DND-41 (cell line): ENCODE data around the gene PRKCB.

Experiments used
- ATAC-seq: fragments of 200-7000 bp; cut with Tn5 transposase; 3 replicates; pipeline ENCODE4 v1.9.1; 2021; ENCODE audit warnings: low read depth; ENCODE audit not compliant: insufficient read depth
- DNase-seq: peaks from one replicate; pipeline ENCODE4 v3.0.0-alpha.2; 2020
- H2AFZ ChIP-seq: 2 replicates; pipeline ENCODE4 v1.6.0; 2012; ENCODE audit warnings: low read depth, low read length
- H3K27ac ChIP-seq: 2 replicates; pipeline ENCODE4 v1.5.1; 2012; ENCODE audit warnings: low read length, inconsistent platforms
- H3K27me3 ChIP-seq: fragments of 200-600 bp; sonication (generic); 2 replicates; pipeline ENCODE4 v1.6.0; 2012; ENCODE audit warnings: low read length, mild to moderate bottlenecking, inconsistent platforms; ENCODE audit not compliant: insufficient read depth, poor library complexity
- H3K36me3 ChIP-seq: 2 replicates; pipeline ENCODE4 v1.5.1; 2012; ENCODE audit warnings: low read length, inconsistent platforms; ENCODE audit not compliant: insufficient read depth
- H3K4me1 ChIP-seq: 2 replicates; pipeline ENCODE4 v1.5.1; 2012; ENCODE audit warnings: mild to moderate bottlenecking, low read length; ENCODE audit not compliant: insufficient read depth
- H3K4me2 ChIP-seq: 2 replicates; pipeline ENCODE4 v1.6.0; 2012; ENCODE audit warnings: mild to moderate bottlenecking, moderate library complexity, low read length, inconsistent platforms; ENCODE audit not compliant: insufficient read depth
- H3K4me3 ChIP-seq, 2 experiments: fragments of 200-600 bp in 1 of 2; shearing (Covaris generic) in 1 of 2; 2 replicates each; pipeline ENCODE4 v1.5.1; 2012 to 2016; ENCODE audit warnings: inconsistent platforms in 2 of 2, low read length in 2 of 2, mild to moderate bottlenecking in 2 of 2, low read depth in 1 of 2, moderate library complexity in 1 of 2
- H3K79me2 ChIP-seq: 2 replicates; pipeline ENCODE4 v1.6.0; 2012; ENCODE audit warnings: low read length, inconsistent platforms; ENCODE audit not compliant: insufficient read depth
- H3K9ac ChIP-seq: 2 replicates; pipeline ENCODE4 v1.6.0; 2012; ENCODE audit warnings: low read depth, mild to moderate bottlenecking, inconsistent platforms, low read length, moderate library complexity
- H3K9me3 ChIP-seq: 2 replicates; pipeline ENCODE4 v1.5.1; 2012; ENCODE audit warnings: low read length, moderate library complexity, mild to moderate bottlenecking, inconsistent platforms; ENCODE audit not compliant: insufficient read depth, severe bottlenecking
- H4K20me1 ChIP-seq: 2 replicates; pipeline ENCODE4 v1.6.0; 2012; ENCODE audit warnings: low read length; ENCODE audit not compliant: insufficient read depth
- EZH2 ChIP-seq: IDR thresholded peaks from 3 replicates; pipeline ENCODE4 v1.6.1; 2012; ENCODE audit warnings: borderline replicate concordance, low read depth, mild to moderate bottlenecking, moderate library complexity, low read length, inconsistent platforms; ENCODE audit not compliant: severe bottlenecking
- TF ChIP-seq, protein P1 (sequence below): IDR thresholded peaks from 2 replicates; pipeline ENCODE4 v1.5.1; 2012; ENCODE audit warnings: borderline replicate concordance, low read length, moderate library complexity, mild to moderate bottlenecking; ENCODE audit not compliant: poor library complexity, severe bottlenecking; ENCODE audit errors: extremely low read depth

PRKCB gene

DNA sequence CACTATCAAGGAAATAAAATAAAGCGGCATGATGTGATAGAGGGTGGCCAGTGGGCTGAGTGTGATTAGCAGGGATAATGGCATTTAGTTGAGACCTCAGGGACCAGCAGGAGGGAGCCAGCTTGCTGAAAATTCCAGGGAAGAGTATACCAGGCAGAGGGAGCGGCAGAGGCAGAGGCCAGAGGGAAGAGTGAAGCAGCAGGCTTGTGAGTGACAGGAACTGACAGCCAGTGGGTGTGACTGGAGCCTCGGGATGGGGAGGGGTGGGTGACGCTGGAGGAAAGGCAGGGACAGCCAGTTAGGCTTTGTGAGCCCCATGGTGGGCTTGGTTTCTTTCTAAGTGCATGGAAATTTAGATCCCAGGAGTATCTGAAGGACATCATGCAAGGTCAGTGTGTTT, 210.7 kb downstream of the PRKCB start:
- no peak for TF ChIP-seq EZH2
- TF ChIP-seq, protein P1, sequence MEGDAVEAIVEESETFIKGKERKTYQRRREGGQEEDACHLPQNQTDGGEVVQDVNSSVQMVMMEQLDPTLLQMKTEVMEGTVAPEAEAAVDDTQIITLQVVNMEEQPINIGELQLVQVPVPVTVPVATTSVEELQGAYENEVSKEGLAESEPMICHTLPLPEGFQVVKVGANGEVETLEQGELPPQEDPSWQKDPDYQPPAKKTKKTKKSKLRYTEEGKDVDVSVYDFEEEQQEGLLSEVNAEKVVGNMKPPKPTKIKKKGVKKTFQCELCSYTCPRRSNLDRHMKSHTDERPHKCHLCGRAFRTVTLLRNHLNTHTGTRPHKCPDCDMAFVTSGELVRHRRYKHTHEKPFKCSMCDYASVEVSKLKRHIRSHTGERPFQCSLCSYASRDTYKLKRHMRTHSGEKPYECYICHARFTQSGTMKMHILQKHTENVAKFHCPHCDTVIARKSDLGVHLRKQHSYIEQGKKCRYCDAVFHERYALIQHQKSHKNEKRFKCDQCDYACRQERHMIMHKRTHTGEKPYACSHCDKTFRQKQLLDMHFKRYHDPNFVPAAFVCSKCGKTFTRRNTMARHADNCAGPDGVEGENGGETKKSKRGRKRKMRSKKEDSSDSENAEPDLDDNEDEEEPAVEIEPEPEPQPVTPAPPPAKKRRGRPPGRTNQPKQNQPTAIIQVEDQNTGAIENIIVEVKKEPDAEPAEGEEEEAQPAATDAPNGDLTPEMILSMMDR: no peak
- Histone ChIP-seq H3K4me1 (no peaks in the 10 kb centered on the region), H3K27me3 (no peaks in the 10 kb centered on the region), H3K9me3 (no peaks in the 10 kb centered on the region), H3K79me2 (no peaks in the 10 kb centered on the region), H2AFZ (no peak overlapping the region), H3K27ac (no peak overlapping the region), H3K4me2 (no peak overlapping the region), H3K9ac (no peak overlapping the region), H3K36me3 (peaks cover 29% of the 10 kb centered on the region), H4K20me1 (no peaks in the 10 kb centered on the region), H3K4me3 (no peak overlapping the region)
- no peak for ATAC-seq
- no peak for DNase-seq

DNA sequence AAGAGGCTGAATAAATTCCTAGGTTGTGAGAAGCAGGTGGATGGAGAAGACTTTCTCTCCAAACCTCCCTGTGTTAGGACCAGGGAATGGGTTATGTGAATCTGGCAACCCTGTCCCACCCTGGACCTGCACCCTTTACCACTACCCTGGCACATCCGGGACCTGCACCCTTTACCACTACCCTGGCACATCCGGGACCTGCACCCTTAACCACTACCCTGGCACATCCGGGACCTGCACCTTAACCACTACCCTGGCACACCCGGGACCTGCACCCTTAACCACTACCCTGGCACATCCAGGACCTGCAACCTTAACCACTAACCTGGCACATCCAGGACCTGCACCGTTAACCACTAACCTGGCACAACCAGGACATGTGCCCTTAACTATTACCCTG, 213.3 kb downstream of the PRKCB start:
- DNase-seq (no peak), ATAC-seq (no peak)
- Histone ChIP-seq H3K79me2 (no peaks in the 10 kb centered on the region), H3K4me3 (no peak overlapping the region), H3K27ac (no peak overlapping the region), H4K20me1 (no peaks in the 10 kb centered on the region), H3K4me1 (no peaks in the 10 kb centered on the region), H2AFZ (no peak overlapping the region), H3K4me2 (no peak overlapping the region), H3K27me3 (no peaks in the 10 kb centered on the region), H3K36me3 (peaks cover 21% of the 10 kb centered on the region), H3K9ac (no peak overlapping the region), H3K9me3 (no peaks in the 10 kb centered on the region)
- TF ChIP-seq EZH2: no peak
- TF ChIP-seq, protein P1: no peak

DNA sequence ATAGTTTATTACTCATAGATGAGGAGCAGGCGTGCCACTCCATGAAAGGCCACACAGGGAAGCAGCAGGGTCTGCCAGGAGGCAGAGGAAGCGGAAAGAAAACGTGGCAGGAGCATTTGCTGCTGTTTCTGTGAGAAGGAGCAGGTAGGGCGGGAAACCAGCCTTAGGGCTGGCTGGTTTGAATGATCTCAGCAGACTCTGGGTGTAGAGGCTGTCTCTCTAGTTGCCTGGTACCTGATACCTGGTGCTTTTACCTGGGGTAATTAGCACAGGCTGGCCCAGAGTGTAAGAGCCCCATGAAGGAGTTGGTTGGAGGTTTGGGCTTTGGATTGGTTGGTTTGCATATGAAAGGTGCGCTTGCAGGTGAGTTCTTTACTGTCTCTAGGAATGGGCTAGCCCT, 215.3 kb downstream of the PRKCB start:
- H3K36me3 ChIP-seq: peaks cover 14% of the 10 kb centered on the region
- DNase-seq: no peak
- H3K4me3 ChIP-seq: no peak overlapping the region
- no peak overlapping the region for H3K4me2 ChIP-seq
- H3K27ac ChIP-seq: no peak overlapping the region
- TF ChIP-seq EZH2: no peak
- TF ChIP-seq, protein P1: no peak
- ATAC-seq: no peak
- no peaks in the 10 kb centered on the region for H3K4me1 ChIP-seq
- no peaks in the 10 kb centered on the region for H3K79me2 ChIP-seq
- no peak overlapping the region for H2AFZ ChIP-seq
- no peaks in the 10 kb centered on the region for H3K9me3 ChIP-seq
- no peaks in the 10 kb centered on the region for H4K20me1 ChIP-seq
- no peaks in the 10 kb centered on the region for H3K27me3 ChIP-seq
- no peak overlapping the region for H3K9ac ChIP-seq

DNA sequence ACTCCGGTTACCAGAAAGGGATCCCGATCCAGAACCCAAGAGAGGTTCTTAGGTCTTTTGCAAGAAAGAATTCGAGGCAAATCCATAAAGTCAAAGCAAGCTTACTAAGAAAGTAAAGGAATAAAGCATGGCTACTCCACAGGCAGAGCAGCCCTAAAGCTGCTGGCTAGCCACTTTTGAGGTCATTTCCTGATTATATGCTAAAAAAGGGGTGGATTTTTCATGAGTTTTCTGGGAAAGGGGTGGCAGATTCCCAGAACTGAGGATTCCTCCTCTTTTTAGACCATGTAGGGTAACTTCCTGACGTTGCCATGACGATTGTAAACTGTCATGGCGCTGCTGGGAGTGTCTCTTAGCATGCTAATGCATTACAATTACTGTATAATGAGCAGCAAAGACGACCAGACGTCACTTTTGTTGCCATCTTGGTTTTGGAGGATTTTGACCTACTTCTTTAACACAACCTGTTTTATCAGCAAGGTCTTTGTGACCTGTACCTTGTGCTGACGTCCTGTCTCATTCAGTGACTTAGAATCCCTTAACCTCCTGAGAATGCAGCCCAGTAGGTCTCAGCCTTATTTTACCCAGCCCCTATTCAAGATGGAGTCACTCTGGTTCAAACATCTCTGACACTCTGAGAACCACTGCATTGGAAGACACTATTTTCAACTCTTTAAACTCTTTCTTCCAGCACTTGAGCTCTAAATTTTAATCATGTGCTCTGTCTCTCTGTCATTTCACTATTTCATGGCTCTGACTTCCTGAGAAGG, 216.7 kb downstream of the PRKCB start:
- no peak for TF ChIP-seq EZH2
- TF ChIP-seq, protein P1: no peak
- Histone ChIP-seq H3K9ac (no peak overlapping the region), H4K20me1 (no peaks in the 10 kb centered on the region), H3K9me3 (no peaks in the 10 kb centered on the region), H2AFZ (no peak overlapping the region), H3K79me2 (no peaks in the 10 kb centered on the region), H3K4me3 (no peak overlapping the region), H3K27ac (no peak overlapping the region), H3K36me3 (peaks cover 13% of the 10 kb centered on the region), H3K4me2 (no peak overlapping the region), H3K27me3 (no peaks in the 10 kb centered on the region), H3K4me1 (no peaks in the 10 kb centered on the region)
- DNase-seq (no peak), ATAC-seq (no peak)
